ENCODE data around the gene ZMAT5.
A peak's percentile ranks its signal among the peaks of the same experiment; 100 is the strongest.

ZMAT5 gene

GRCh38 chr22:29704528-29705285, 62.1 kb downstream of the ZMAT5 start:
- DNase-seq: no peak

- DNase-seq: no peak
These were observed 63.1 kb downstream of the ZMAT5 start for GRCh38 chr22:29703569-29704195.

DNA sequence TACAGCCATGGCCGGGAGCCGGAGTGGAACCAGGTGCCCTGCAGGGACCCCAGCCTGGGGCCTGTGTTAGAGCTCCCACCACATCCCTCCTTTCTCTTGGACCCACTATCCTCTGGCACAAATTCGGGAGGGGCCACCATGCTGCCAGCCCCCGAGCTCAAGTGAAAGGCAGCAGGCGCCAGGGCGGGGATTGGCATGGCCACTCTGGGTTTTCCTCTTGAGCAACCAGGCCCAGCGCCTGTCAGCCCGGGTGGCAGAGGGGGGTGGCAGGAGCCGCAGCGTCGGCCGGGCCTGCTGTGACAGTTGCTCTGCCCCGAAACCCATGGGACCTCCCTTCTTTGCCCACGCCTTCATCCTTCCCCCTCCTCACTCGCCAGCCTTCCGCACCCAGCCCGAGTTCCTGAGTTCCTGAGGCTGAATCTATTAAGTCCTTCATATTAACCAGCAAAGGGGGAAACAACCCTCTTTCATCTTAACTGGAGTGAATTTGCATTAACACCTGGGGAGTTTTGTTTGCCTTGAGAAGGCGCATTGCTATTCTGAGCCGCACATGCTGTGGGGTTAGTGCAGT, 63.8 kb downstream of the ZMAT5 start:
- no peak for DNase-seq

DNA sequence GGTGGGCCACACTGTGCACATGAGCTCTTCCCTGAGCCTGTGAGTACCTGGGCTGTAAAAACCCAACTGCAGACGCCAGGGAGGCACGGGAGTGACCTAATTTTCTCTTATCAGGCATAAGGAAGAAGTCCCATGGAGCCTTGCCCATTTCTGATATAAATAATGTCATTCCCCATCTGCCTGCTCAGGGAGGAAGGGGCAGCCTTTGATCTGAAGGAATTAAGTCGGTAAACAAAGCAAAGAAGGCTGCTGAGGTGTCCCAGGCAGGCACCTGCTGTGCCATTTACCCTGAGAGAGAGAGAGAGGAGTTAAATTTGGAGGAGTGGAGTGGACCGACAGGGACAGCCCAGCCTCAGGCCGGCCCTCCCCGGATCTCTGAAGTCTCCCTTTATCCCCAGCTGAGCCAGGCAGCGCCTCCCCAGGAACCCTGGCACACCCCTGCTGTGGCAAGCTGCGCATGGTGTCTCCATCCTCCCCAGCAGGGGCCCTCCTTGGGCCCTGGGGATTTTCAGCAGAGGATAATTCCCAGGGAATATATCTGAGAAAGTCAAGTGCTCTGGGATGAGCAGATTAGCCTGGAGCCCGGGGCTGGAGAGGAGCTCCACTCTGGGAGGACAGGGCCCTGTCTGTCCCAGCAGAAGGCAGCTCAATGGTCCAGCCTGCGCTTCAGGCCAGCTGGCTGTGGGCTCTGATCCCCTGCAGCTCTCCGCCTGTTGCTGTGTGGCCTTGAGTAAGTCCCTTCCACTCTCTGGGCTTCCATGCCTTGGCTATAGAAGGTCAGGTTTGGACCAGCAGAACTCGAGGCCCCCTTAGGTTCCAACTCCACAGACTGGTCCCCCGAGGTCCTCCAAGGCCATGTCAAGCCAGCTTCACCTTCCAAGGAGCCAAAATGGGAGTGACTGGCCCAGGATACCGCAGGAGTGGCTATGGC, 64.5 kb downstream of the ZMAT5 start:
- no peak for DNase-seq

DNA sequence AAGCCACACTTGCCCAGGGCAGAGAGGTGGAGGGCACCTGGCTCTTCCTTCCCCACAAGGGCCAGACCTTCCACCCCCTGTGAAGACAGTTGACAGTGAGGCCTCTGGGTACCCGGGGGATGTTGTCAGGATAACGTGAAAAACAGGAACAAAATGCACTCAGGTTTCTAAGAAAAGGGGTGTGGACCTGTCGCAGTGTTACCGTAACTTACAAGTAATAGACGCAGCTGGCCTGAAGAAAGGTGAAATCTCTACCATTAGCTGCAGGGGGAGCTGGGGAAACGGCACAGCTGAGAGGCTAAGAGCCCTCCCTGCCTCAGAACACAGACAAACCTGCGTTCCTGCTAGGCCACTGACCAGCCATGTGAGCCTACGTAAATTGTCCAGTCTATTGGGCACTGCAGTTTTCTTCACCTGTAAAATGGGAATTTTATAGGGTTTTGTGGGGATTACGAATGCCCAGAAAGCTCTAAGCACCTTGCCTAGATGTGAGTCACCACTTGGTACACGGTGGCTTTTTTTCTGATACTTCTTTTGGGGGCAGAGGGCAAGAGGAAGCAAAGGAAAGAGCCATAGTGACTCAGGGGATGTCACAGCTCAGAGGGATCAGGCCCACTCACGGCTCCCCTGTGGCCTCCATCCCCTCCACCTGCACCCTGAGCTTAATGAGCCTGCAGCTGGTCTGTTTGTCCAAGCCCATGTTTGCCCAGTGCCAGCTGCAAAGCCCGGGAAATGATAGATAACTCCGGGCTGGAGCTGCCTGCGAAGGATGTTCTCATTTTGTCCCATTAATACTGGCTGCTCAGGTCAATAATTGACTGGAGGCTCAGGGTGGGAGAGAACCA, 65.4 kb downstream of the ZMAT5 start:
- no peak for DNase-seq

DNA sequence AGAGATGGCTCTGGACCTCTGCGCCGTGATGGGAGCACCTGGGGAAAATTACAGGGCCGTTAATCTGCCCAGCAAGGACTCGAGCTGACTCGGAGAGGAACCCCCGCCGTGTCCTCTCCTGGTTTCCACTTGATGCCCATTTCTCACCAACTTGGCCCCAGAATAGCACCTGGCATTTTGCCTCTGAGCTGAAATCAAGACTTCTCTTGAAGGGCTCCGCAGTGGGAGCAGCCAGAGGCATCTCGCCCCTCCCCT, 66.0 kb downstream of the ZMAT5 start:
- DNase-seq: no peak

GRCh38 chr22:29700206-29700899, 66.5 kb downstream of the ZMAT5 start:
- DNase-seq: no peak

DNA sequence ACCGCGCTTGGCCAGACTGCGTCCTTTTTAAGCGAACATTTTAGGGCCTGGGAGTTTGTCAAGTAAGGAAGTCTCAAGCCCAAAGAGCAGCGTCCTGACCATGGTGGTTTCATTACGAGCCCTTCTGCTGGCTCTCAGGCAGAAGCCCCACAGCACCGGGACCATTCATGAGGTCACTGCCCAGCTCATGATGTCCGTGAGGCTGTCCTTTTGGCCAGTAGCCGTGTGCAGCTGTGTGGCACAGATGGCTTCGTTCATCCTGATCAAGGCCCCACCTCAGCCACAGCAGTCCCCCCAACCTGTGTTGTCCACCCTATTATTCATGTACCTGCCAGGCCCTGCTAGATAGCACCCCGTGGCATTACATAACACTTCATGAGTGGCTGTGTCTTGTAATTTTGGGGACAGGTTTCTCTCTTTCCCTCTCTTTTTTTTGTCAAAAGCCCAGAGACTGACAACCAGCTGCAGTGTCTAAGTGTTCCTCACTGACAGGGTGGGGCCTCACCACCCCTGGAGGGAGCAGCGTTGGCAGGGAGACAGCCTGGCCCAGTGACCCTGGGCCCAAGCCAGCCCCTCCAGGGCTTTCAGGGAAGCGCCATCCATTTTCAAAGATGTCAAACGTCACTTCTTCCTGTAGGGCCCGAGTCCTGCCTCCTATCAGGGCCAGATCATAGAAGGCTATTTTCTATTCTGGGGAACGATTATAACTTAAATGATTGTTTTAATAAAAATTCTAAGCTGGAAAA, 68.8 kb downstream of the ZMAT5 start:
- DNase-seq: no peak

- DNase-seq: no peak
These were observed 71.5 kb downstream of the ZMAT5 start for GRCh38 chr22:29695129-29695926.

DNA sequence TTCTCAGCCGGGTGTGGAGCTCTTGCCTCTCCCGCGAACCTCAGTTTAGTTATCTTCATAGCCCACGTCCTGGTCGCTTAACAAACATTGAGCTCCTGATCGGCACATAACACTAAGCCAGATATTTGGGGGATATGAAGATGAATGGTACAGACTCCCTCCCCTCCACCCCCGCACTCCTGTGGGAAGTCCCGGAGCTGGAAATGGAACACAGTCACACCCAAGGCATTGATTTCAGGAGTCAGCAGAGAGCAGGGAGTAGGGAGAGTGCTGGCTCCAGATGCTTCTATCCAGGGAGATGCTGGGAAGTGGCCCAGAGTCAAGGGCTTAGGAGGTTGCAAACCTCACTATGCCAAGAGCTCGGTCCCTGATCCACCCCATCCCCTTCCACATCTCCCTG, 73.1 kb downstream of the ZMAT5 start:
- DNase-seq: no peak

- no peak for DNase-seq
These were observed 73.6 kb downstream of the ZMAT5 start for GRCh38 chr22:29693161-29693560.

DNA sequence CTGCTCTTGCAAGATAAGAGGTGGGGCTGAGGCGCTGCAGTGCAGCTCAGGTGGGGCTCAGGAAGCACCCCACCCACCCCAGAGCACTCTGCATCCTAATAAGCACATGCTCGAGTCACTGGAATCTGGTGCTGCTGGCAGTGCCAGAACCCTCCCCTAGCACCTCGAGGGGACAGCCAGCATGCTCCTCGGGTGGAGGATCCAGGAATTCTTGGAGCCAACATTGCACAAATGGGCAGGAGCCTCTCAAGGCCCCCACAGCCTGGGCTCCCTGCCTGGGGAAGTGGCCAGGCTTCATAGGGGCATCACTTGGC, 74.5 kb downstream of the ZMAT5 start:
- DNase-seq: no peak

DNA sequence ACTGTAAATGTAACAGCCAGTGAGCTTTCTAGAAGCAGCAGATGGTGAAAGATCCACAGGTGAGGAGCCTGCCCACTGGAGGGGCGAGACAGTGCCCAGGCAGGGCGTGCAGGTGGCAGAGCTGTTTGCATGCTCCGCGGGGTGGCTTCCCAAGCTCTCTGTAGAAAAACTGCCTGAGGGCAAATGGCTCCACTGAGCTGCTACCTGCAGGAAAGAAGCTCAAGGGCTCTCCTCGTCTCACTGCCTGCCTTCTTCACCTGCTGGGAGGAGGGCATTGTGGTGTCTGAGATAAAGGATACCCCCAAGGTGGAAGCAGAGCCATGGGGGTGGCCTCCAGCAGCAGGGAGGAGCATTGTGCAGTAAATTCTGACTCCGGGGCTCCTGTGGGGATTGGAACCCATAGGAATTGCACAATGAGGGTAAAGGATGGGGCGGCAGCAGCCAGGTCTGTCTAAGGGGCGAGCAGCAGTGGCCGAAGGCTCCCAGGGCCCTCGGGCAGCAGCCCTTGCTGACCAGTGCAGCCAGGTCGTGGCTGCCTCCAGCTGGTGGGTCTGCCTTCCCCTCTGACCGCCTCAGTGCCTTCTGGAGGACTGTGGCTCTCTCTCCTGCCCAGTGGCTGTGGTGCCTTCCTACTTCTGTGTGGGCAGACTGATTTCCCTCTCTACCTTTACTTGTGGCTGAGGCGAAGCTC, 75.0 kb downstream of the ZMAT5 start:
- no peak for DNase-seq

DNA sequence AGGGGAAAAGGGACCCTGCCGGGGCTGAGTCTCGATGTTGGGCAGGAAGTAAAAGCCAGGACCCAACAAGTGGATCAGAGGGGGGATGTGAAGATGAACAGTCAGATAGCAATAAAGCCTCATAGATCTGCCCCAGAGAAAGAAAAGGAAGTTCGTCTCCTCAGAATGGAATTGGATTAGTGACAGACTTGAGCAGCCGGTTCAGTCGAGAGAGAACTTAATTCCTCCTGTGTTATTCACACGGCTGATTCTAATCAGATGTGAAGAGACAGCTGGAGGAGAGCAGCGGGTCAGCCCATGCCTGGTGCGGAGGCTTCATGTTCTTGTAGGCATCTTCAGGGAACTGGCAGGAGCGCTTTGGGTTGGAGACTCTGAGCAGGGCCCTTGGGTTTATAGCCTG, 76.3 kb downstream of the ZMAT5 start:
- peak; percentile 44 for DNase-seq

DNA sequence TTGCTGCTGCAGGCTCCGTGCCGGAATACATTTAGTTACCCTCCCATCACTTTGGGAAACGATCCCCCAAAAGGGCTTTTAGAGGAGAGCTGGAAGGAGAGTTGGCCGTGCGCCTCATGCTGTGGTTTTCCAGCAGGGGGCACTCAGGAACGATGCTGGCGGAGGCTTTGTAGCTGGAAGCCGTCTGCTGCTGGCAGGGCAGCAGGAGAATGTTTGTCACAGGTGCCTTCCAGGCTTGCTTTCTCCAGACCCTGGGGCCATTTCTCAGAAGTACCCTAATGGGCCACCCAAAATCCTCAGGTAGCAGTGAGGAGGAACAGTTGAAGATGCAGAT, 77.0 kb downstream of the ZMAT5 start:
- peak; percentile 30 for DNase-seq

- peak; percentile 39 for DNase-seq
These were observed 77.5 kb downstream of the ZMAT5 start for GRCh38 chr22:29689206-29689879.

GRCh38 chr22:29684244-29684643, 82.6 kb downstream of the ZMAT5 start:
- DNase-seq: no peak

- DNase-seq: no peak
These were observed 83.3 kb downstream of the ZMAT5 start for GRCh38 chr22:29683536-29683935.

Data from fibroblast of skin of right quadriceps (primary cell).